T-cell (primary cell): ENCODE data around the gene ZNF692. TPM values are rescaled to one million over a fixed set of nuclear protein-coding genes. Genes with fewer than 3 reads are reported as not detected.

Experiments used
- total RNA-seq, 35 experiments: library from RNA in 6 of 35; stranded (reverse) in 6 of 35; fragments of 120-200 nt in 1 of 35; gene quantifications; one replicate each; pipeline versions ENCODE4 v1.2.1 to v1.2.4 and lab custom pipeline; 2013 to 2026

The ZNF692 gene
- total RNA-seq, 5 donors from 2014 or later (not counting 1 experiment from before 2014, with no cell fraction given): 53.9 to 88.1 (median 78.7) TPM

Other genes starting within 250 kb of the ZNF692 start
- gene OR2T11, start 224.0 kb downstream of the ZNF692 start, total RNA-seq: not detected
- gene OR2T35, start 213.8 kb downstream of the ZNF692 start, total RNA-seq: not detected
- gene OR2T27, start 203.6 kb downstream of the ZNF692 start, total RNA-seq: not detected
- gene OR14I1, start 156.3 kb downstream of the ZNF692 start, total RNA-seq: not detected
- gene LYPD8, start 103.3 kb downstream of the ZNF692 start, total RNA-seq: not detected
- 10 to 100 TPM; 16.8 to 41.4 (median 36.3) TPM for gene SH3BP5L, start 33.2 kb downstream of the ZNF692 start, total RNA-seq
- gene ZNF672, start 20.9 kb downstream of the ZNF692 start, total RNA-seq: 10 to 100 TPM; 27.7 to 46.7 (median 42.1) TPM
- 10 to 100 TPM in 3 of 5 donors, 1 to 10 TPM in 2; 5.0 to 15.8 (median 11.4) TPM for gene PGBD2, start 47.1 kb upstream of the ZNF692 start, total RNA-seq